Tibial nerve (tissue), 4 donors: ENCODE data around the gene CHM. TPM values are rescaled to one million over a fixed set of nuclear protein-coding genes. Genes with fewer than 3 reads are reported as not detected.

Experiments
- DNase-seq, 2 donors: peaks; one replicate each; pipeline ENCODE4 v3.0.0-alpha.2; 2019; ENCODE audit warnings: low spot score in 2 of 2
- H3K27ac ChIP-seq, 4 donors: fragments of 200-600 bp; sonication (generic) in 3 of 4; one replicate each; pipeline ENCODE4 v1.5.1; 2017 to 2019; ENCODE audit warnings: mild to moderate bottlenecking in 1 of 4
- H3K27me3 ChIP-seq, 2 donors: fragments of 200-600 bp; sonication (generic) in 1 of 2; one replicate each; pipeline versions ENCODE4 v1.5.1 to v1.6.0; 2017 to 2019
- H3K36me3 ChIP-seq, 3 donors: fragments of 200-600 bp; sonication (generic); one replicate each; pipeline ENCODE4 v1.5.1; 2018 to 2019
- H3K4me1 ChIP-seq, 4 donors: fragments of 200-600 bp; sonication (generic) in 3 of 4; one replicate each; pipeline ENCODE4 v1.5.1; 2017 to 2019
- H3K4me3 ChIP-seq, 4 donors: fragments of 200-600 bp; sonication (generic) in 3 of 4; one replicate each; pipeline ENCODE4 v1.5.1; 2017 to 2019; ENCODE audit warnings: mild to moderate bottlenecking in 1 of 4, moderate library complexity in 1 of 4
- H3K9me3 ChIP-seq, 4 donors: fragments of 200-600 bp; sonication (generic) in 3 of 4; one replicate each; pipeline ENCODE4 v1.5.1; 2017 to 2019
- EP300 ChIP-seq, 2 donors: sonication (generic); formaldehyde crosslinking; IDR thresholded peaks; one replicate each; pipeline ENCODE4 v1.6.1; 2017; ENCODE audit warnings: antibody characterized with exemption in 2 of 2, mild to moderate bottlenecking in 1 of 2
- POLR2A ChIP-seq, 2 donors: fragments of 450-650 bp; IDR thresholded peaks; one replicate each; pipeline ENCODE4 v1.6.1; 2017; ENCODE audit warnings: antibody characterized with exemption in 2 of 2, mild to moderate bottlenecking in 2 of 2, moderate library complexity in 2 of 2
- WGBS, 2 donors: methylation state at CpG; one replicate each; pipeline ENCODE4 v1.1.5; 2018; 5-methylcytosine and 5-hydroxymethylcytosine counted together
- small RNA-seq: library from RNA; depleted of rRNA; stranded (forward); fragments of <200 nt; gene quantifications from one replicate; pipeline ENCODE3, GENCODE V24; 2016
- total RNA-seq, 4 donors: library from RNA; depleted of rRNA; stranded (reverse); fragments of >200 nt; gene quantifications; one replicate each; pipeline ENCODE4 v1.1.0, GENCODE V29; 2016
- TF ChIP-seq, protein P1 (sequence below), 5 experiments: fragments of 200-600 bp in 3 of 5; fragments of 450-650 bp in 2 of 5; sonication (generic) in 3 of 5; IDR thresholded peaks; one replicate each; pipeline ENCODE4 v1.5.1; 2016 to 2019; ENCODE audit warnings: antibody characterized with exemption in 5 of 5, mild to moderate bottlenecking in 3 of 5, moderate library complexity in 2 of 5

CHM gene
- total RNA-seq, 4 donors from 2014 or later: 16.2 to 27.8 (median 18.1) TPM

DNA sequence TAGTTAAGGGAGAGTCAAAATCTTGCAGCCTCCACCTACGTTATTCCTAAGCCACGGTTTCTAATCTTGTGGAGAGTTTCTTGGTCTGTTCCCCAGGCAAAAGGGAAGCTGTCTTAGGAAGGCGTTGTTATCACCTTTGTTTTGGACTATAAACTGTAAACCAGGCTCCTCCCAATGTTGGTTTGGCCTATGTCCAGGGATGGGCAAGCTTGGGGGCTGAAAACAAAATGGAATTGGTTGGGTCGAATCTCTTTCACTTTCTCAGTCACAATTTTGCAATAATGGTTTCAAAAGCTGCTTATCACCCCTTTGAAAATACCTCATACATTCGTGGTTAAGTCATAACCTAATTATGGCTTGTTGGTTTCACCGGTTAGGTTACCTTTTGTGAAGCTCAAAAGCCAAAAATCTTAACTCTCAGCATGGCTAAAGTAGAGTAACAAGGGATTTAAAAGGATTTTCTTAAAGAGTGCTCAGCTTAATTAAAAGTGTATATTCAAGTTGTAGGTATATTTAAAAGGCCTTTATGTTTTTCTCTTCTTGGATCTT is 232.1 kb downstream of the CHM start:
- peaks cover 0 to 25% (median 4%) of the 10 kb centered on the region in 4 donors for H3K9me3 ChIP-seq
- TF ChIP-seq EP300 (IDR thresholded peaks at IDR 0.05) (no peak), POLR2A (IDR thresholded peaks at IDR 0.05) (no peak)
- TF ChIP-seq, protein P1, sequence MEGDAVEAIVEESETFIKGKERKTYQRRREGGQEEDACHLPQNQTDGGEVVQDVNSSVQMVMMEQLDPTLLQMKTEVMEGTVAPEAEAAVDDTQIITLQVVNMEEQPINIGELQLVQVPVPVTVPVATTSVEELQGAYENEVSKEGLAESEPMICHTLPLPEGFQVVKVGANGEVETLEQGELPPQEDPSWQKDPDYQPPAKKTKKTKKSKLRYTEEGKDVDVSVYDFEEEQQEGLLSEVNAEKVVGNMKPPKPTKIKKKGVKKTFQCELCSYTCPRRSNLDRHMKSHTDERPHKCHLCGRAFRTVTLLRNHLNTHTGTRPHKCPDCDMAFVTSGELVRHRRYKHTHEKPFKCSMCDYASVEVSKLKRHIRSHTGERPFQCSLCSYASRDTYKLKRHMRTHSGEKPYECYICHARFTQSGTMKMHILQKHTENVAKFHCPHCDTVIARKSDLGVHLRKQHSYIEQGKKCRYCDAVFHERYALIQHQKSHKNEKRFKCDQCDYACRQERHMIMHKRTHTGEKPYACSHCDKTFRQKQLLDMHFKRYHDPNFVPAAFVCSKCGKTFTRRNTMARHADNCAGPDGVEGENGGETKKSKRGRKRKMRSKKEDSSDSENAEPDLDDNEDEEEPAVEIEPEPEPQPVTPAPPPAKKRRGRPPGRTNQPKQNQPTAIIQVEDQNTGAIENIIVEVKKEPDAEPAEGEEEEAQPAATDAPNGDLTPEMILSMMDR (IDR thresholded peaks at IDR 0.05): no peak
- no peak for DNase-seq
- no peaks in the 10 kb centered on the region for H3K27me3 ChIP-seq
- H3K36me3 ChIP-seq: no peaks in the 10 kb centered on the region
- no peaks in the 10 kb centered on the region for H3K4me1 ChIP-seq
- WGBS, 2 donors: 65 to 84% methylated on average over 6 of the region's 6 CpGs
- no peak overlapping the region for H3K27ac ChIP-seq
- no peak overlapping the region for H3K4me3 ChIP-seq

Small RNAs within 50 kb of the gene (small RNA-seq; reads per million reads assigned to genes)
- gene AL022401.1: not detected
- gene MIR361: 56.3 reads per million, percentile 94 among the genes with 10 or more reads in this experiment
- gene NDUFA5P7: not detected
- gene RF00019: not detected

Other genes with a start within 250 kb of the CHM start
- under 1 TPM in 3 of 4 donors, not detected in 1; 0.21 to 0.90 (median 0.44) TPM for gene DACH2, start 100.9 kb upstream of the CHM start, total RNA-seq